IMR-90 (cell line): ENCODE data around the gene DLGAP4.

Source experiments
- MAZ ChIP-seq: IDR thresholded peaks from 2 replicates; pipeline ENCODE4 v1.6.1; 2012; ENCODE audit warnings: low read depth, mild to moderate bottlenecking, low read length, improper control_type of control experiment, moderate library complexity, borderline replicate concordance
- POLR2A ChIP-seq: IDR thresholded peaks from 2 replicates; pipeline ENCODE4 v1.6.1; 2012; ENCODE audit warnings: mild to moderate bottlenecking, low read depth, low read length
- RAD21 ChIP-seq: IDR thresholded peaks from 2 replicates; pipeline ENCODE4 v1.6.1; 2012; ENCODE audit warnings: low read length, improper control_type of control experiment
- TF ChIP-seq, protein P1 (sequence below): conservative IDR thresholded peaks from 2 replicates; pipeline ENCODE4 v1.5.1; 2012; ENCODE audit warnings: mild to moderate bottlenecking, low read depth, low read length, improper control_type of control experiment

DNA sequence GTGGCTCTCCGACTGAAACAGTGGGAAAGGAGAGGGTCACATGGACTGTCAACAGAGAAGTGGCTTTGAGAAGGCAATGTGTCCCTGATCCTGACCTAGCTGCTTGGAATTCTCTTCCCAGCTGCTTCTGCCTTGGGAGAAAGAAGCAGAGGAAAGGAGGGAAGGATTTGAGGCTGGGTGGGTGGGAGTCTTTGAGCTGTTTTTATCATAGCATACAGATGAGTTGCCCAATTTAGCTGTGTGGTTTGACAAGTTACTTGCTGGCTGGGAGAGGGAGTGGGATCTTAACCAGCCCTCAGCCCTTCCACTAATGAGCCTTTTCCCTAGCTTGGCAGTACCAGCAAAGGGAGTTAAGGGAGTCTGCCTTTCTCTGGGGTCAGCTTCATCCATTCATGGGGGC, 184.1 kb downstream of the DLGAP4 start:
- TF ChIP-seq, protein P1, sequence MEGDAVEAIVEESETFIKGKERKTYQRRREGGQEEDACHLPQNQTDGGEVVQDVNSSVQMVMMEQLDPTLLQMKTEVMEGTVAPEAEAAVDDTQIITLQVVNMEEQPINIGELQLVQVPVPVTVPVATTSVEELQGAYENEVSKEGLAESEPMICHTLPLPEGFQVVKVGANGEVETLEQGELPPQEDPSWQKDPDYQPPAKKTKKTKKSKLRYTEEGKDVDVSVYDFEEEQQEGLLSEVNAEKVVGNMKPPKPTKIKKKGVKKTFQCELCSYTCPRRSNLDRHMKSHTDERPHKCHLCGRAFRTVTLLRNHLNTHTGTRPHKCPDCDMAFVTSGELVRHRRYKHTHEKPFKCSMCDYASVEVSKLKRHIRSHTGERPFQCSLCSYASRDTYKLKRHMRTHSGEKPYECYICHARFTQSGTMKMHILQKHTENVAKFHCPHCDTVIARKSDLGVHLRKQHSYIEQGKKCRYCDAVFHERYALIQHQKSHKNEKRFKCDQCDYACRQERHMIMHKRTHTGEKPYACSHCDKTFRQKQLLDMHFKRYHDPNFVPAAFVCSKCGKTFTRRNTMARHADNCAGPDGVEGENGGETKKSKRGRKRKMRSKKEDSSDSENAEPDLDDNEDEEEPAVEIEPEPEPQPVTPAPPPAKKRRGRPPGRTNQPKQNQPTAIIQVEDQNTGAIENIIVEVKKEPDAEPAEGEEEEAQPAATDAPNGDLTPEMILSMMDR: no peak
- no peak for TF ChIP-seq MAZ
- TF ChIP-seq RAD21: no peak
- no peak for TF ChIP-seq POLR2A
